HEK293 (cell line): ENCODE data around the gene CSAD.

ENCODE experiments used
- CTCF ChIA-PET: fragments of 350-600 bp; formaldehyde crosslinking; extraction: SDS; loops from one replicate; lab custom pipeline; 2021; ENCODE audit warnings: antibody characterized with exemption; lab: Yijun Ruan, JAX
- POLR2A ChIA-PET: fragments of 300-600 bp; formaldehyde crosslinking; extraction: SDS; loops from one replicate; lab custom pipeline; 2020; ENCODE audit warnings: antibody characterized with exemption, inconsistent platforms; lab: Yijun Ruan, JAX
- H3K27ac ChIP-seq: fragments of 200-500 bp; sonication (Bioruptor generic); 2 replicates; pipeline ENCODE4 v1.5.1; 2014; ENCODE audit warnings: low read depth, low read length, control low read depth, inconsistent platforms; ENCODE audit errors: extremely low read depth
- H3K36me3 ChIP-seq, 2 experiments: fragments of 200-500 bp in 1 of 2; sonication (Bioruptor generic) in 1 of 2; 1 replicate in 1 of 2; 2 replicates in 1 of 2; pipeline ENCODE4 v1.5.1; 2014 to 2017; ENCODE audit warnings: inconsistent platforms in 2 of 2, low read length in 2 of 2; ENCODE audit not compliant: control insufficient read depth in 2 of 2, insufficient read depth in 1 of 2
- H3K4me1 ChIP-seq: fragments of 200-500 bp; sonication (Bioruptor generic); 2 replicates; pipeline ENCODE4 v1.5.1; 2014; ENCODE audit warnings: mild to moderate bottlenecking, low read length, inconsistent platforms; ENCODE audit not compliant: control insufficient read depth, insufficient read depth
- H3K4me3 ChIP-seq: 2 replicates; pipeline ENCODE4 v1.5.1; 2011; ENCODE audit warnings: low read depth, mild to moderate bottlenecking, control low read depth, low read length, moderate library complexity
- H3K9me3 ChIP-seq: fragments of 200-500 bp; sonication (Bioruptor generic); 2 replicates; pipeline ENCODE4 v1.5.1; 2014; ENCODE audit warnings: low read depth, low read length, inconsistent platforms; ENCODE audit not compliant: control insufficient read depth, insufficient read depth
- GLIS2 ChIP-seq: fragments of 450-650 bp; formaldehyde crosslinking; IDR thresholded peaks from 2 replicates; pipeline ENCODE4 v1.5.1; 2016; ENCODE audit warnings: missing biosample characterization, missing genetic modification characterization
- IKZF3 ChIP-seq: fragments of 450-650 bp; IDR thresholded peaks from 2 replicates; pipeline ENCODE4 v1.5.0; 2018; ENCODE audit warnings: missing biosample characterization, mild to moderate bottlenecking, missing genetic modification characterization, moderate library complexity
- KLF1 ChIP-seq: fragments of 450-650 bp; formaldehyde crosslinking; IDR thresholded peaks from 2 replicates; pipeline ENCODE4 v1.5.1; 2016; ENCODE audit warnings: missing biosample characterization, missing genetic modification characterization
- MEIS1 ChIP-seq: sonication (generic); formaldehyde crosslinking; IDR thresholded peaks from 2 replicates; pipeline ENCODE4 v1.8.1; 2022; ENCODE audit warnings: missing genetic modification reagents, mild to moderate bottlenecking, borderline replicate concordance
- PATZ1 ChIP-seq: fragments of 450-650 bp; formaldehyde crosslinking; IDR thresholded peaks from 2 replicates; pipeline ENCODE4 v1.5.1; 2016; ENCODE audit warnings: missing biosample characterization, missing genetic modification characterization
- PRDM1 ChIP-seq: fragments of 450-650 bp; formaldehyde crosslinking; IDR thresholded peaks from 2 replicates; pipeline ENCODE4; 2016; ENCODE audit warnings: missing biosample characterization, missing genetic modification characterization
- PRDM10 ChIP-seq: fragments of 450-650 bp; formaldehyde crosslinking; IDR thresholded peaks from 2 replicates; pipeline ENCODE4 v1.5.1; 2016; ENCODE audit warnings: missing biosample characterization, missing genetic modification characterization
- SP3 ChIP-seq: fragments of 450-650 bp; formaldehyde crosslinking; IDR thresholded peaks from 2 replicates; pipeline ENCODE4 v1.5.1; 2016; ENCODE audit warnings: missing biosample characterization, missing genetic modification characterization
- SP7 ChIP-seq: fragments of 450-650 bp; formaldehyde crosslinking; IDR thresholded peaks from 2 replicates; pipeline ENCODE4 v1.5.1; 2016; ENCODE audit warnings: missing biosample characterization, missing genetic modification characterization
- TCF7L2 ChIP-seq: IDR thresholded peaks from 2 replicates; pipeline ENCODE4 v1.6.1; 2011; ENCODE audit warnings: low read depth, mild to moderate bottlenecking, inconsistent platforms, low read length, moderate library complexity, borderline replicate concordance
- WT1 ChIP-seq: fragments of 450-650 bp; formaldehyde crosslinking; IDR thresholded peaks from 2 replicates; pipeline ENCODE4 v1.5.1; 2016; ENCODE audit warnings: missing biosample characterization, missing genetic modification characterization
- ZBTB17 ChIP-seq: fragments of 450-650 bp; formaldehyde crosslinking; IDR thresholded peaks from 2 replicates; pipeline ENCODE4 v1.5.1; 2016; ENCODE audit warnings: missing biosample characterization, missing genetic modification characterization
- ZBTB48 ChIP-seq: fragments of 450-650 bp; formaldehyde crosslinking; IDR thresholded peaks from 2 replicates; pipeline ENCODE4 v1.5.1; 2016; ENCODE audit warnings: missing biosample characterization, missing genetic modification characterization
- ZBTB6 ChIP-seq: fragments of 450-650 bp; formaldehyde crosslinking; IDR thresholded peaks from 2 replicates; pipeline ENCODE4 v1.5.1; 2017; ENCODE audit warnings: missing biosample characterization, missing genetic modification characterization
- ZFHX2 ChIP-seq: fragments of 450-650 bp; formaldehyde crosslinking; conservative IDR thresholded peaks from 2 replicates; pipeline ENCODE4 v1.5.1; 2016; ENCODE audit warnings: missing biosample characterization, missing genetic modification characterization
- ZFP69B ChIP-seq: fragments of 450-650 bp; formaldehyde crosslinking; IDR thresholded peaks from 2 replicates; pipeline ENCODE4 v1.5.1; 2016; ENCODE audit warnings: missing biosample characterization, missing genetic modification characterization
- ZNF133 ChIP-seq: fragments of 450-650 bp; formaldehyde crosslinking; IDR thresholded peaks from 2 replicates; pipeline ENCODE4 v1.5.1; 2016; ENCODE audit warnings: missing biosample characterization, missing genetic modification characterization
- ZNF140 ChIP-seq: fragments of 450-650 bp; formaldehyde crosslinking; IDR thresholded peaks from 2 replicates; pipeline ENCODE4 v1.5.1; 2016; ENCODE audit warnings: missing biosample characterization, missing genetic modification characterization
- ZNF174 ChIP-seq: fragments of 450-650 bp; formaldehyde crosslinking; IDR thresholded peaks from 2 replicates; pipeline ENCODE4 v1.5.0; 2017; ENCODE audit warnings: missing biosample characterization, mild to moderate bottlenecking, missing genetic modification characterization
- ZNF223 ChIP-seq: fragments of 450-650 bp; formaldehyde crosslinking; IDR thresholded peaks from 2 replicates; pipeline ENCODE4 v1.5.1; 2016; ENCODE audit warnings: missing biosample characterization, missing genetic modification characterization
- ZNF335 ChIP-seq: fragments of 450-650 bp; formaldehyde crosslinking; conservative IDR thresholded peaks from 2 replicates; pipeline ENCODE4 v1.5.1; 2016; ENCODE audit warnings: missing biosample characterization, missing genetic modification characterization
- ZNF394 ChIP-seq: fragments of 450-650 bp; formaldehyde crosslinking; IDR thresholded peaks from 2 replicates; pipeline ENCODE4 v1.5.1; 2016; ENCODE audit warnings: missing biosample characterization, missing genetic modification characterization, mild to moderate bottlenecking, moderate library complexity, borderline replicate concordance
- ZNF404 ChIP-seq: fragments of 450-650 bp; formaldehyde crosslinking; IDR thresholded peaks from 2 replicates; pipeline ENCODE4 v1.5.1; 2017; ENCODE audit warnings: missing biosample characterization, missing genetic modification characterization
- ZNF433 ChIP-seq: fragments of 450-650 bp; formaldehyde crosslinking; IDR thresholded peaks from 2 replicates; pipeline ENCODE4 v1.5.1; 2016; ENCODE audit warnings: missing biosample characterization, missing genetic modification characterization, low read depth
- ZNF830 ChIP-seq: fragments of 450-650 bp; IDR thresholded peaks from 2 replicates; pipeline ENCODE4 v1.5.0; 2018; ENCODE audit warnings: missing biosample characterization, missing genetic modification characterization, low read depth, mild to moderate bottlenecking, moderate library complexity
- ZNF843 ChIP-seq: fragments of 450-650 bp; formaldehyde crosslinking; IDR thresholded peaks from 2 replicates; pipeline ENCODE4 v1.5.1; 2016; ENCODE audit warnings: missing biosample characterization, missing genetic modification characterization
- ZSCAN18 ChIP-seq: fragments of 450-650 bp; formaldehyde crosslinking; IDR thresholded peaks from 2 replicates; pipeline ENCODE4 v1.5.1; 2016; ENCODE audit warnings: missing biosample characterization, missing genetic modification characterization

CSAD gene

GRCh38 chr12:53172352-53172751 is 8.4 kb downstream of the CSAD start:
- ChIA-PET POLR2A (interaction anchor here (1.5 to 2.9 kb wide), 4 partner anchors 8 to 124 kb away, joined by 3 to 18 read pairs (median 4); partner anchors contain the start of genes CSAD and ZNF740), CTCF (interaction anchor here (0.6 to 6.2 kb wide), 4 partner anchors 13 to 122 kb away, joined by 3 to 52 read pairs (median 4); no protein-coding TSS in a partner anchor)
- H3K36me3 ChIP-seq, result peaks cover 0 to 17% of the 10 kb centered on the region in 2 experiments; a peak in 2 of 3 replicates
- no peak overlapping the region for H3K4me3 ChIP-seq
- H3K9me3 ChIP-seq, result no peaks in the 10 kb centered on the region
- peaks cover 17% of the 10 kb centered on the region for H3K4me1 ChIP-seq
- peak overlapping the region; percentile 35; the same call in 1 of the 2 replicates for H3K27ac ChIP-seq
- TF ChIP-seq ZNF140 (tag by site-specific recombination) (no peak), ZBTB6 (tag by site-specific recombination) (0 out of 2 replicates have a peak, but pooled peaks have one; percentile 30), ZFP69B (0 out of 2 replicates have a peak, but pooled peaks have one; percentile 38), SP7 (tag by site-specific recombination) (no peak), GLIS2 (tag by site-specific recombination) (no peak), SP3 (tag by site-specific recombination) (no peak), ZNF133 (tag by site-specific recombination) (no peak), ZBTB17 (tag by site-specific recombination) (peak; percentile 50), ZNF433 (tag by site-specific recombination) (no peak), ZNF394 (peak; percentile 69), ZNF830 (tag by site-specific recombination) (no peak), ZNF174 (tag by site-specific recombination) (no peak), TCF7L2 (no peak), ZNF843 (tag by site-specific recombination) (no peak), IKZF3 (tag by site-specific recombination) (no peak)

GRCh38 chr12:53171725-53172329 is 8.9 kb downstream of the CSAD start:
- Histone ChIP-seq H3K4me1 (peaks cover 14% of the 10 kb centered on the region), H3K4me3 (no peak overlapping the region), H3K27ac (peak overlapping the region; percentile 35; the same call in 1 of the 2 replicates), H3K36me3 (peaks cover 0 to 20% of the 10 kb centered on the region in 2 experiments; a peak in 2 of 3 replicates), H3K9me3 (no peaks in the 10 kb centered on the region)
- ChIA-PET CTCF (interaction anchor here (0.7 to 6.2 kb wide), 3 partner anchors 12 to 149 kb away, joined by 3 to 52 read pairs (median 3); no protein-coding TSS in a partner anchor), POLR2A (interaction anchor here (1.5 to 2.9 kb wide), 4 partner anchors 9 to 124 kb away, joined by 3 to 18 read pairs (median 4); partner anchors contain the start of genes CSAD and ZNF740)
- TF ChIP-seq PRDM10 (tag by site-specific recombination) (peak; percentile 15; the same call in 1 of the 2 replicates), ZNF335 (tag by site-specific recombination) (peak; percentile 53; the same call in 1 of the 2 replicates), ZBTB48 (tag by site-specific recombination) (peak; percentile 69; the same call in 1 of the 2 replicates), KLF1 (tag by site-specific recombination) (0 out of 2 replicates have a peak, but pooled peaks have one; percentile 7), ZNF223 (tag by site-specific recombination) (no peak), ZBTB17 (tag by site-specific recombination) (no peak), IKZF3 (tag by site-specific recombination) (no peak), WT1 (tag by site-specific recombination) (peak; percentile 75), ZFHX2 (tag by site-specific recombination) (peak; percentile 65), ZNF404 (tag by site-specific recombination) (no peak), PATZ1 (tag by site-specific recombination) (peak; percentile 30; the same call in 1 of the 2 replicates), PRDM1 (tag by site-specific recombination) (peak; percentile 98), ZSCAN18 (tag by site-specific recombination) (no peak), MEIS1 (CRISPR knock-in tag) (no peak)
